ENCODE results near the gene PSAP. TPM values are rescaled to one million over a fixed set of nuclear protein-coding genes. Genes with fewer than 3 reads are reported as not detected.

PSAP gene
- total RNA-seq, 1 donor from 2014 or later: 108 TPM

GRCh38 chr10:71836596-71836974 is 14.5 kb downstream of the PSAP start:
- no peak for DNase-seq (ENCODE audit: low spot score)
- Mint-ChIP-seq H3K4me1 (ENCODE audit: low read depth) (peaks cover 19% of the 10 kb centered on the region), H3K27me3 (ENCODE audit: low read depth) (no peaks in the 10 kb centered on the region), H3K36me3 (ENCODE audit: low read depth) (peaks cover 7% of the 10 kb centered on the region), H3K4me3 (ENCODE audit: low read depth) (no peak overlapping the region), H3K9me3 (no peaks in the 10 kb centered on the region), H3K27ac (no peak overlapping the region)
- intact Hi-C loops (cut with micrococcal nuclease): loop anchor here (2.0 kb wide), 1 partner anchor 60 kb away; no protein-coding TSS in a partner anchor

GRCh38 chr10:71835671-71836595 is 15.1 kb downstream of the PSAP start:
- H3K27me3 Mint-ChIP-seq (ENCODE audit: low read depth): no peaks in the 10 kb centered on the region
- intact Hi-C loops (cut with micrococcal nuclease): loop anchor here (2.0 kb wide), 1 partner anchor 61 kb away; no protein-coding TSS in a partner anchor
- no peak for DNase-seq (ENCODE audit: low spot score)
- no peak overlapping the region for H3K4me3 Mint-ChIP-seq (ENCODE audit: low read depth)
- no peaks in the 10 kb centered on the region for H3K9me3 Mint-ChIP-seq
- H3K27ac Mint-ChIP-seq: no peak overlapping the region
- peaks cover 19% of the 10 kb centered on the region for H3K4me1 Mint-ChIP-seq (ENCODE audit: low read depth)
- H3K36me3 Mint-ChIP-seq (ENCODE audit: low read depth): peaks cover 14% of the 10 kb centered on the region

GRCh38 chr10:71834343-71834674 is 16.7 kb downstream of the PSAP start:
- Mint-ChIP-seq H3K27me3 (ENCODE audit: low read depth) (no peaks in the 10 kb centered on the region), H3K4me1 (ENCODE audit: low read depth) (peaks cover 19% of the 10 kb centered on the region), H3K36me3 (ENCODE audit: low read depth) (peaks cover 28% of the 10 kb centered on the region), H3K9me3 (no peaks in the 10 kb centered on the region), H3K27ac (no peak overlapping the region), H3K4me3 (ENCODE audit: low read depth) (no peak overlapping the region)
- DNase-seq (ENCODE audit: low spot score): no peak
- intact Hi-C loops (cut with micrococcal nuclease): no loop called here

- no peak for DNase-seq (ENCODE audit: low spot score)
- Mint-ChIP-seq H3K9me3 (no peaks in the 10 kb centered on the region), H3K4me3 (ENCODE audit: low read depth) (no peak overlapping the region), H3K27me3 (ENCODE audit: low read depth) (no peaks in the 10 kb centered on the region), H3K36me3 (ENCODE audit: low read depth) (peaks cover 34% of the 10 kb centered on the region), H3K4me1 (ENCODE audit: low read depth) (peaks cover 16% of the 10 kb centered on the region), H3K27ac (no peak overlapping the region)
- intact Hi-C loops (cut with micrococcal nuclease): no loop called here
These were observed 17.4 kb downstream of the PSAP start for GRCh38 chr10:71833451-71834342.

GRCh38 chr10:71832967-71833366 is 18.1 kb downstream of the PSAP start:
- no peak for DNase-seq (ENCODE audit: low spot score)
- intact Hi-C loops (cut with micrococcal nuclease): no loop called here

GRCh38 chr10:71831646-71832552 is 19.2 kb downstream of the PSAP start:
- Mint-ChIP-seq H3K9me3 (no peaks in the 10 kb centered on the region), H3K36me3 (ENCODE audit: low read depth) (peaks cover 43% of the 10 kb centered on the region), H3K4me3 (ENCODE audit: low read depth) (no peak overlapping the region), H3K27ac (no peak overlapping the region), H3K4me1 (ENCODE audit: low read depth) (peaks cover 6% of the 10 kb centered on the region), H3K27me3 (ENCODE audit: low read depth) (no peaks in the 10 kb centered on the region)
- no peak for DNase-seq (ENCODE audit: low spot score)
- intact Hi-C loops (cut with micrococcal nuclease): no loop called here

More at GRCh38 chr10:71832967-71833366, 18.1 kb downstream of the PSAP start:
- H3K36me3 Mint-ChIP-seq (ENCODE audit: low read depth): peaks cover 38% of the 10 kb centered on the region
- peaks cover 11% of the 10 kb centered on the region for H3K4me1 Mint-ChIP-seq (ENCODE audit: low read depth)
- H3K9me3 Mint-ChIP-seq: no peaks in the 10 kb centered on the region
- no peak overlapping the region for H3K4me3 Mint-ChIP-seq (ENCODE audit: low read depth)
- H3K27ac Mint-ChIP-seq: no peak overlapping the region
- H3K27me3 Mint-ChIP-seq (ENCODE audit: low read depth): no peaks in the 10 kb centered on the region

GRCh38 chr10:71830726-71831125 is 20.3 kb downstream of the PSAP start:
- intact Hi-C loops (cut with micrococcal nuclease): no loop called here
- Mint-ChIP-seq H3K4me3 (ENCODE audit: low read depth) (no peak overlapping the region), H3K27ac (no peak overlapping the region), H3K36me3 (ENCODE audit: low read depth) (peaks cover 50% of the 10 kb centered on the region), H3K9me3 (no peaks in the 10 kb centered on the region), H3K4me1 (ENCODE audit: low read depth) (peaks cover 4% of the 10 kb centered on the region), H3K27me3 (ENCODE audit: low read depth) (no peaks in the 10 kb centered on the region)
- no peak for DNase-seq (ENCODE audit: low spot score)

- intact Hi-C loops (cut with micrococcal nuclease): no loop called here
These were observed 21.2 kb downstream of the PSAP start for GRCh38 chr10:71829896-71830295.

GRCh38 chr10:71829171-71829570 is 21.9 kb downstream of the PSAP start:
- no peak for DNase-seq (ENCODE audit: low spot score)
- Mint-ChIP-seq H3K27ac (no peak overlapping the region), H3K4me1 (ENCODE audit: low read depth) (peaks cover 4% of the 10 kb centered on the region), H3K36me3 (ENCODE audit: low read depth) (peaks cover 54% of the 10 kb centered on the region), H3K9me3 (no peaks in the 10 kb centered on the region), H3K27me3 (ENCODE audit: low read depth) (no peaks in the 10 kb centered on the region), H3K4me3 (ENCODE audit: low read depth) (no peak overlapping the region)
- intact Hi-C loops (cut with micrococcal nuclease): no loop called here

More at GRCh38 chr10:71829896-71830295, 21.2 kb downstream of the PSAP start:
- no peak for DNase-seq (ENCODE audit: low spot score)
- no peaks in the 10 kb centered on the region for H3K27me3 Mint-ChIP-seq (ENCODE audit: low read depth)
- no peak overlapping the region for H3K4me3 Mint-ChIP-seq (ENCODE audit: low read depth)
- H3K4me1 Mint-ChIP-seq (ENCODE audit: low read depth): peaks cover 4% of the 10 kb centered on the region
- H3K9me3 Mint-ChIP-seq: no peaks in the 10 kb centered on the region
- no peak overlapping the region for H3K27ac Mint-ChIP-seq
- H3K36me3 Mint-ChIP-seq (ENCODE audit: low read depth): peaks cover 54% of the 10 kb centered on the region

GRCh38 chr10:71828702-71829101 is 22.3 kb downstream of the PSAP start:
- no peak for DNase-seq (ENCODE audit: low spot score)
- intact Hi-C loops (cut with micrococcal nuclease): no loop called here
- H3K4me3 Mint-ChIP-seq (ENCODE audit: low read depth): no peak overlapping the region
- H3K4me1 Mint-ChIP-seq (ENCODE audit: low read depth): peaks cover 4% of the 10 kb centered on the region
- H3K27me3 Mint-ChIP-seq (ENCODE audit: low read depth): no peaks in the 10 kb centered on the region
- H3K27ac Mint-ChIP-seq: no peak overlapping the region
- no peaks in the 10 kb centered on the region for H3K9me3 Mint-ChIP-seq
- peaks cover 56% of the 10 kb centered on the region for H3K36me3 Mint-ChIP-seq (ENCODE audit: low read depth)

GRCh38 chr10:71827852-71828251 is 23.2 kb downstream of the PSAP start:
- intact Hi-C loops (cut with micrococcal nuclease): no loop called here
- H3K9me3 Mint-ChIP-seq: no peaks in the 10 kb centered on the region
- H3K36me3 Mint-ChIP-seq (ENCODE audit: low read depth): peaks cover 58% of the 10 kb centered on the region
- no peak overlapping the region for H3K4me3 Mint-ChIP-seq (ENCODE audit: low read depth)
- no peak overlapping the region for H3K27ac Mint-ChIP-seq
- H3K4me1 Mint-ChIP-seq (ENCODE audit: low read depth): no peaks in the 10 kb centered on the region
- no peaks in the 10 kb centered on the region for H3K27me3 Mint-ChIP-seq (ENCODE audit: low read depth)
- DNase-seq (ENCODE audit: low spot score): no peak

GRCh38 chr10:71825217-71825616 is 25.8 kb downstream of the PSAP start:
- H3K36me3 Mint-ChIP-seq (ENCODE audit: low read depth): peaks cover 59% of the 10 kb centered on the region
- peaks cover 14% of the 10 kb centered on the region for H3K4me1 Mint-ChIP-seq (ENCODE audit: low read depth)
- no peak for DNase-seq (ENCODE audit: low spot score)
- H3K4me3 Mint-ChIP-seq (ENCODE audit: low read depth): no peak overlapping the region
- intact Hi-C loops (cut with micrococcal nuclease): no loop called here
- H3K9me3 Mint-ChIP-seq: no peaks in the 10 kb centered on the region
- H3K27me3 Mint-ChIP-seq (ENCODE audit: low read depth): no peaks in the 10 kb centered on the region
- H3K27ac Mint-ChIP-seq: no peak overlapping the region
